ENCODE results near the gene USP49. TPM values are rescaled to one million over a fixed set of nuclear protein-coding genes. Genes with fewer than 3 reads are reported as not detected.
"Not testable (repeated sequence)": the region's sequence is repeated elsewhere in the genome, so short reads cannot be mapped to it uniquely, and the experiment has no call there.

The USP49 gene
- total RNA-seq (2022) (4.1 and 4.3 TPM in 2 replicates), Bru-seq, nascent RNA (percentile 54 among the genes with signal in this experiment), BruChase-seq, experiment 1, labeled RNA remaining after a 6-hour chase (percentile 62 among the genes with signal in this experiment), BruChase-seq, experiment 2, labeled RNA remaining after a 2-hour chase (percentile 58 among the genes with signal in this experiment)
- long read RNA-seq, partial matches to known transcripts = 1 of 36 reads
- long read RNA-seq, other reads (novel, unspliced or antisense) = 35 of 36 reads

- CTCF ChIA-PET = interaction anchor here (1.0 to 1.9 kb wide), 4 partner anchors 25 to 110 kb away, joined by 3 to 7 read pairs (median 5); partner anchors contain the start of genes BYSL and MED20
- peak; percentile 77 for DNase-seq (ENCODE audit: unreplicated experiment)
- Mint-ChIP-seq H3K27me3 (ENCODE audit: insufficient read depth, unreplicated experiment) (no peaks in the 10 kb centered on the region), H3K9me3 (ENCODE audit: unreplicated experiment) (no peaks in the 10 kb centered on the region), H3K4me3 (ENCODE audit: unreplicated experiment) (no peak within 1 kb of the TSS), H3K4me1 (ENCODE audit: insufficient read depth, unreplicated experiment) (peaks cover 9% of the 10 kb centered on the region), H3K27ac (ENCODE audit: low read depth, unreplicated experiment) (no peak within 1 kb of the TSS), H3K36me3 (ENCODE audit: insufficient read depth, unreplicated experiment) (peaks cover 9% of the 10 kb centered on the region)
- no TSS peak for BruUV-seq (replicated peaks)
- TF ChIP-seq CTCF (IDR thresholded peaks at IDR 0.05; ENCODE audit: unreplicated experiment) = no peak
- POLR2A ChIA-PET = interaction anchor here (0.6 to 3.0 kb wide), 16 partner anchors 8 to 155 kb away, joined by 3 to 35 read pairs (median 4); partner anchors contain the start of genes BYSL, MED20, TAF8 and TOMM6
- intact Hi-C loops (cut with micrococcal nuclease) = loop anchor here (1.0 kb wide), 1 partner anchor 41 kb away; no protein-coding TSS in a partner anchor
Observed at GRCh38 chr6:41895300-41896233, at the start of gene USP49. Gene USP49 (minus strand): TSS chr6:41895375. CDS start chr6:41806983, 88,392 bp downstream.

GRCh38 chr6:41943456-41943855 lies 48.3 kb upstream of the USP49 start:
- Mint-ChIP-seq H3K9me3 (ENCODE audit: unreplicated experiment) (no peaks in the 10 kb centered on the region), H3K36me3 (ENCODE audit: insufficient read depth, unreplicated experiment) (peaks cover 43% of the 10 kb centered on the region), H3K27ac (ENCODE audit: low read depth, unreplicated experiment) (no peak overlapping the region), H3K4me3 (ENCODE audit: unreplicated experiment) (no peak overlapping the region), H3K27me3 (ENCODE audit: insufficient read depth, unreplicated experiment) (no peaks in the 10 kb centered on the region), H3K4me1 (ENCODE audit: insufficient read depth, unreplicated experiment) (peaks cover 21% of the 10 kb centered on the region)
- no TSS peak for BruUV-seq (replicated peaks)
- ChIA-PET POLR2A (interaction anchor here (1.0 to 14.4 kb wide), 4 partner anchors 21 to 103 kb away, joined by 3 to 157 read pairs (median 72); partner anchors contain the start of genes BYSL, MED20 and TAF8), CTCF (interaction anchor here (1.1 to 10.1 kb wide), 3 partner anchors 22 to 103 kb away, joined by 3 to 117 read pairs (median 4); partner anchors contain the start of genes BYSL, MED20 and TAF8)
- no peak for DNase-seq (ENCODE audit: unreplicated experiment)
- no peak for TF ChIP-seq CTCF (IDR thresholded peaks at IDR 0.05; ENCODE audit: unreplicated experiment)
- intact Hi-C loops (cut with micrococcal nuclease) = no loop called here

- peaks cover 45% of the 10 kb centered on the region for H3K36me3 Mint-ChIP-seq (ENCODE audit: insufficient read depth, unreplicated experiment)
- not testable (repeated sequence) for H3K27ac Mint-ChIP-seq (ENCODE audit: low read depth, unreplicated experiment)
Observed at GRCh38 chr6:41942882-41943281, 47.7 kb upstream of the USP49 start.

DNA sequence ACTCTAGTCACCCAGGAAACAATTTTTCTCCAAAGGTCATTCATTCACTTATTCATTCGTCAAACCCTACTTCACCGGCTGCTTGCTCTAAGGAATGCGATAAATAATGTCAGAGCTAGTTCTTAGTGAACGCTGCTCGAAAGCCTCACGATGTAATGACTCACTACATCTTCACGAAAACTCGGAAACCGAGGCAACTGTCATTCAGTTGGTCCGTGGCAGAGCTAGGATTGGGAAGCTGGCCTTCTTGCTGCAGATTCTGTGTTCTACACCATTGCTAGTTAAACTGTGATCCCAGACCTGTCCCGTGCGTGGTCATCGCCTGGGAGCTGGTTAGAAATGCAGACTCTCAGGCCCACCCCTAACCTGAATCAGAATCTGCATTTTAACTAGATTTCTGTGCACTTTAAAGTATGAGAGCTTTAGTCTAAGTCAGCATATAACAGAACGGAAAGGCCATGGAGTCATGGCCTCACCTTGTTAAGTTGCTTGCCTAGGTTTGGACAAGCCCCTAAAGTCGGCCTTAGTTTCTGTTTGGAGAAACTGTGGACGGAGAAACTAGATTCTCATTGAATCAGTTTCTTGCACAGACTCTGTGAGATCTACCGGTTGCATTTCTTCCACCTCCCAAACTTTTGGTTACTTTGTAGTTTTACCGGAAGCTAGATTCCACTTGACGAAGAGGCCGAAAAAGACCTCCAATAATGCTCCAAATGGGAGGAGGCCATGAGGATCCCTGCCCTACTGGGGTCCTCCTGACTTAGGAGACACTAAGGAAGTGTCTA lies 47.1 kb upstream of the USP49 start:
- no peaks in the 10 kb centered on the region for H3K27me3 Mint-ChIP-seq (ENCODE audit: insufficient read depth, unreplicated experiment)
- no peak for DNase-seq (ENCODE audit: unreplicated experiment)
- no peak for TF ChIP-seq CTCF (IDR thresholded peaks at IDR 0.05; ENCODE audit: unreplicated experiment)
- peak overlapping the region; percentile 85 for H3K4me3 Mint-ChIP-seq (ENCODE audit: unreplicated experiment)
- H3K36me3 Mint-ChIP-seq (ENCODE audit: insufficient read depth, unreplicated experiment) = peaks cover 44% of the 10 kb centered on the region
- no peaks in the 10 kb centered on the region for H3K9me3 Mint-ChIP-seq (ENCODE audit: unreplicated experiment)
- BruUV-seq (replicated peaks) = TSS peak; percentile 24
- peaks cover 21% of the 10 kb centered on the region for H3K4me1 Mint-ChIP-seq (ENCODE audit: insufficient read depth, unreplicated experiment)
- intact Hi-C loops (cut with micrococcal nuclease) = no loop called here
- POLR2A ChIA-PET = interaction anchor here (0.7 to 14.4 kb wide), 10 partner anchors 20 to 207 kb away, joined by 3 to 157 read pairs (median 6); partner anchors contain the start of genes BYSL, MED20, TAF8 and TFEB
- H3K27ac Mint-ChIP-seq (ENCODE audit: low read depth, unreplicated experiment) = peak overlapping the region; percentile 27
- CTCF ChIA-PET = interaction anchor here (0.5 to 10.1 kb wide), 7 partner anchors 19 to 115 kb away, joined by 3 to 117 read pairs (median 6); partner anchors contain the start of genes BYSL, MED20 and TAF8

More at GRCh38 chr6:41942882-41943281, 47.7 kb upstream of the USP49 start:
- Mint-ChIP-seq H3K4me3 (ENCODE audit: unreplicated experiment) (peak overlapping the region; percentile 85), H3K4me1 (ENCODE audit: insufficient read depth, unreplicated experiment) (peaks cover 21% of the 10 kb centered on the region)
- BruUV-seq (replicated peaks); DNase-seq (ENCODE audit: unreplicated experiment); intact Hi-C loops (cut with micrococcal nuclease); H3K9me3 Mint-ChIP-seq (ENCODE audit: unreplicated experiment); H3K27me3 Mint-ChIP-seq (ENCODE audit: insufficient read depth, unreplicated experiment): not testable (repeated sequence)
- ChIA-PET CTCF (interaction anchor here (0.7 to 10.1 kb wide), 4 partner anchors 22 to 104 kb away, joined by 3 to 117 read pairs (median 7); partner anchors contain the start of genes BYSL, MED20 and TAF8), POLR2A (interaction anchor here (0.8 to 14.4 kb wide), 6 partner anchors 20 to 155 kb away, joined by 4 to 157 read pairs (median 8); partner anchors contain the start of genes BYSL, MED20, TAF8 and TOMM6)

Data from MCF 10A (cell line).